ENCODE data around the gene CNGA2. TPM values are rescaled to one million over a fixed set of nuclear protein-coding genes. Genes with fewer than 3 reads are reported as not detected.

CNGA2 gene
- total and polyA plus RNA-seq, 9 of the 15 experiments (the other 6 are each of a cell fraction or from before 2014, with no cell fraction given) = not detected

DNA sequence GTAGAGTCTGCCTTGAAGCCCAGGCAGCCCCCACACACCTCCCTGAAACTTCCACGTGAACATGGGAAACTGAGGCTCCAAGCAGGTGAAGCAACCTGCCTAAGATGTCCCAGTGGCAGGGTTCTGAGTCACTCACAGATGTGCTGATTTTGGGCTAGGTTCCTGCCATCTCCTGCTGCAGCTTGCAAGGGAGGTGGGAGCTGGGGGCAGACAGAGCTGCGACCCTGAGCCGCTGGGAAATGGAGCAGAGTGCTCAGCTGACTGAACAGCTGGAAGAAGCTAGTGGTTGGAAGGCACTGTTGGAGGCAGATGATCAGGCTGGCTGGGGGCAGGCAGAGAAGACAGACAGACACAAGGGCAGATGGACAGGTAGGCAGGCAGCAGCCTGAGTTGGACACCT, 22.3 kb upstream of the CNGA2 start:
- Histone ChIP-seq H3K4me1 (replicated peaks in 1 of 2; ENCODE audit: control insufficient read depth in 2 of 2, insufficient read depth in 2 of 2, low read length in 2 of 2) (no peaks in the 10 kb centered on the region; a peak in 1 of 5 replicates), H3K36me3 (ENCODE audit: control insufficient read depth, insufficient read depth, low read length) (no peaks in the 10 kb centered on the region), H3K27ac (ENCODE audit: extremely low read depth, low read depth, low read length) (no peak overlapping the region), H3K9me1 (ENCODE audit: control insufficient read depth, insufficient read depth, low read length) (no peaks in the 10 kb centered on the region), H3K9ac (ENCODE audit: insufficient read depth in 1 of 2, low read depth in 2 of 2, low read length in 2 of 2) (peak overlapping the region in 1 of 2 experiments; percentile 52; a peak in 1 of 4 replicates), H3K79me2 (ENCODE audit: control insufficient read depth, insufficient read depth, low read length) (no peaks in the 10 kb centered on the region), H4K20me1 (replicated peaks; ENCODE audit: control insufficient read depth, insufficient read depth, low read length) (no peaks in the 10 kb centered on the region), H3K4me3 (no peak overlapping the region), H3K9me3 (replicated peaks; ENCODE audit: control insufficient read depth, insufficient read depth, low read depth, low read length) (no peaks in the 10 kb centered on the region), H3K27me3 (ENCODE audit: control insufficient read depth in 2 of 2, insufficient read depth in 2 of 2, low read length in 2 of 2) (peaks cover 0 to 9% of the 10 kb centered on the region in 2 experiments; a peak in 3 of 5 replicates), H3K4me2 (ENCODE audit: insufficient read depth, low read length) (no peak overlapping the region), H2AFZ (ENCODE audit: low read depth, low read length) (no peak overlapping the region)
- FAIRE-seq (no peak), ATAC-seq (no peak), DNase-seq (ENCODE audit: extremely low read depth in 1 of 4, low spot score in 3 of 4) (no peak)
- BruUV-seq (replicated peaks) = no TSS peak
- intact Hi-C loops (cut with micrococcal nuclease) (no loop called here), in situ Hi-C loops (cut with MboI) (no loop called here)
- POLR2A ChIA-PET = no interaction called here
- WGBS (ENCODE audit: insufficient coverage, low coverage, missing lambda C conversion rate) = 0% methylated on average over 1 of the region's 3 CpGs
- CTCF ChIA-PET (ENCODE audit: low intra/inter-chr PET ratio) = no interaction called here
- TF ChIP-seq ZNF324 (CRISPR knock-in tag; IDR thresholded peaks at IDR 0.05) (no peak), HDAC2 (IDR thresholded peaks at IDR 0.05) (no peak), CREM (IDR thresholded peaks at IDR 0.05; ENCODE audit: low read depth) (no peak), SUPT5H (IDR thresholded peaks at IDR 0.05) (no peak)
- TF ChIP-seq, protein P1, sequence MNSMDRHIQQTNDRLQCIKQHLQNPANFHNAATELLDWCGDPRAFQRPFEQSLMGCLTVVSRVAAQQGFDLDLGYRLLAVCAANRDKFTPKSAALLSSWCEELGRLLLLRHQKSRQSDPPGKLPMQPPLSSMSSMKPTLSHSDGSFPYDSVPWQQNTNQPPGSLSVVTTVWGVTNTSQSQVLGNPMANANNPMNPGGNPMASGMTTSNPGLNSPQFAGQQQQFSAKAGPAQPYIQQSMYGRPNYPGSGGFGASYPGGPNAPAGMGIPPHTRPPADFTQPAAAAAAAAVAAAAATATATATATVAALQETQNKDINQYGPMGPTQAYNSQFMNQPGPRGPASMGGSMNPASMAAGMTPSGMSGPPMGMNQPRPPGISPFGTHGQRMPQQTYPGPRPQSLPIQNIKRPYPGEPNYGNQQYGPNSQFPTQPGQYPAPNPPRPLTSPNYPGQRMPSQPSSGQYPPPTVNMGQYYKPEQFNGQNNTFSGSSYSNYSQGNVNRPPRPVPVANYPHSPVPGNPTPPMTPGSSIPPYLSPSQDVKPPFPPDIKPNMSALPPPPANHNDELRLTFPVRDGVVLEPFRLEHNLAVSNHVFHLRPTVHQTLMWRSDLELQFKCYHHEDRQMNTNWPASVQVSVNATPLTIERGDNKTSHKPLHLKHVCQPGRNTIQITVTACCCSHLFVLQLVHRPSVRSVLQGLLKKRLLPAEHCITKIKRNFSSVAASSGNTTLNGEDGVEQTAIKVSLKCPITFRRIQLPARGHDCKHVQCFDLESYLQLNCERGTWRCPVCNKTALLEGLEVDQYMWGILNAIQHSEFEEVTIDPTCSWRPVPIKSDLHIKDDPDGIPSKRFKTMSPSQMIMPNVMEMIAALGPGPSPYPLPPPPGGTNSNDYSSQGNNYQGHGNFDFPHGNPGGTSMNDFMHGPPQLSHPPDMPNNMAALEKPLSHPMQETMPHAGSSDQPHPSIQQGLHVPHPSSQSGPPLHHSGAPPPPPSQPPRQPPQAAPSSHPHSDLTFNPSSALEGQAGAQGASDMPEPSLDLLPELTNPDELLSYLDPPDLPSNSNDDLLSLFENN (IDR thresholded peaks at IDR 0.05; ENCODE audit: low read depth in 2 of 2, low read length in 2 of 2) = no peak
- TF ChIP-seq, protein P2, sequence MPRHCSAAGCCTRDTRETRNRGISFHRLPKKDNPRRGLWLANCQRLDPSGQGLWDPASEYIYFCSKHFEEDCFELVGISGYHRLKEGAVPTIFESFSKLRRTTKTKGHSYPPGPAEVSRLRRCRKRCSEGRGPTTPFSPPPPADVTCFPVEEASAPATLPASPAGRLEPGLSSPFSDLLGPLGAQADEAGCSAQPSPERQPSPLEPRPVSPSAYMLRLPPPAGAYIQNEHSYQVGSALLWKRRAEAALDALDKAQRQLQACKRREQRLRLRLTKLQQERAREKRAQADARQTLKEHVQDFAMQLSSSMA (CRISPR knock-in tag; IDR thresholded peaks at IDR 0.05) = no peak

Data from K562 (cell line).